Ovary (tissue), 3 donors: ENCODE results near the gene RAB7A.

Experiments
- CTCF ChIP-seq, 3 donors: fragments of 450-650 bp in 2 of 3; fragments of 200-600 bp in 1 of 3; IDR thresholded peaks; one replicate each; pipeline versions ENCODE4 v1.5.1 to v1.8.0; 2016 to 2022; ENCODE audit warnings: antibody characterized with exemption in 3 of 3, mild to moderate bottlenecking in 1 of 3
- EP300 ChIP-seq: sonication (generic); formaldehyde crosslinking; IDR thresholded peaks from one replicate; pipeline ENCODE4 v1.6.1; 2017; ENCODE audit warnings: antibody characterized with exemption
- POLR2A ChIP-seq: fragments of 450-650 bp; IDR thresholded peaks from one replicate; pipeline ENCODE4 v1.6.1; 2017; ENCODE audit warnings: antibody characterized with exemption, mild to moderate bottlenecking, moderate library complexity
- donor health status: DM: no; HTN: no; CAD: no.

GRCh38 chr3:128786434-128787020, 60.5 kb downstream of the RAB7A start:
- TF ChIP-seq CTCF (IDR thresholded peaks at IDR 0.05) (no peak), EP300 (no peak), POLR2A (no peak)
